Stimulated activated CD4-positive, alpha-beta T cell treated with anti-CD3 and anti-CD28 coated beads, Interleukin-15, amount 100 ng/mL, for 24 hours (primary cell): ENCODE data around the gene RPL35.

Source experiments
- DNase-seq: peaks from one replicate; pipeline ENCODE4 v3.0.0-alpha.2; 2020

The RPL35 gene

GRCh38 chr9:124814164-124814535 lies 47.6 kb downstream of the RPL35 start:
- DNase-seq: no peak

DNA sequence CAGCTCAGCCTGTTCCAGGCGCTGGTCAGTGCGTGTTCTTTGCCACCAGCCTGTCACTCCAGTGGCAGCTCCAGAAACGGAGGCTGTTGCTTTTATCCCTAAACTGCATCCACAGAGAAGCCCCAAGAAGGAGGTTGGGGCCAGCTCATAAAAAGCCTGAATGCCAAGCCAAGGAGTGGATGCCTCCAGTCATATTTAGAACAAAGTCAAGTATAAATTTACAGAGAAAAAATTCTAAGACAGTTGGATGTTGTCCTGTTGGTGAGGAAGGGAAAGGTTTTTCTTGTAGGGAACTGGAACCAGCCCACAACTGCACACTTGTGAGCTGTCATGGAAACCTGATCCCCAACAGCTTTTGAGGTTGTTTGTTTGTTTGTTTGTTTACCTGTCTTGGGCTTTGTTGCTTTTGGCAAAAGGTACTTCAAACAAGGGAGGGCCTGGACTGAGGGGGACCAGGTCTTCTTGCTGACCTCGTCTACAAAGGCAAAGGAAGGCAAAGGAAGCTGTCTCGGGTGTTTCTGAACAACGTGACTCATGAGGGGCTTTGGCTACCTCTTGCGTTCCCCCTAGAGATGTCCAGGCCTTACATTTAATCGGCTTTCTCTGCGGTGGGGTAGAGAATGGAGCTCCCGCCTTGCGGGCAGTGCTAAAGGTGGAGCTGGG lies 48.1 kb downstream of the RPL35 start:
- no peak for DNase-seq

DNA sequence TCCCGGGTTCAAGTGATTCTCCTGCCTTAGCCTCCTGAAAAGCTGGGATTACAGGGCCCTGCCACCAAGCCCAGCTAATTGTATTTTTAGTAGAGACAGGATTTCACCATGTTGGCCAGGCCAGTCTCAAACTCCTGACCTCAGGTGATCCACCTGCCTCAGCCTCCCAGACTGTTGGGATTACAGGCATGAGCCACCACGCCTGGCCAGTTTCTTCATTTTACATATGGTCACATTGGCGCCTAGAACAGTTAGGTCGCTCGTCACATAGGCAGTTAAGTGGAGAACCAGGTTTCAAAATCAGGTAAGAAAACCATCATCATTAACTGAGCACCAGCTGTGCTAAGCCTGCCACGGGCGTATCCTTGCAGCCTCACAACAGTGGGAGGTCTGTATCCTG lies 48.7 kb downstream of the RPL35 start:
- no peak for DNase-seq

DNA sequence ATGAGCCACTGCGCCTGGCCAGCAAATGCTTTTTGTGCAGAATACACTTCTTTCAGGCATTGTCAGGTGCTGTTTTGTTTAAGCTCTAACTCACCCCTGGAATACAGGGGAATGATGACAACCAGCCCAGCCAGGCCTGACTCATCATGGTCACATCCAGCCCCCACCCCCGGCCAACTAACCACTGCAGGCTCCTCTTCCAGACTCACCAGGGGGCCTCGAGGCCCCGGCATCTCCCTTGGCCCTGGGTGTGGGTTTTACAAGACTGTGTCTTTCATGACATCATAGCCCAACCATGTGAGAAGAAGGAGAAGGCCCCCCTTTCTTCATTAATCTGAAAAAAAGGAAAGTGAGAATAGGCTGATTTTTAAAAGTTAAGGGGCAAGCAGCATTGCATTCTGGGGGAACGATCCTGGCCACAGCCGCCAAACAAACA lies 49.3 kb downstream of the RPL35 start:
- DNase-seq: peak; percentile 16

GRCh38 chr9:124810663-124811355 lies 50.9 kb downstream of the RPL35 start:
- no peak for DNase-seq

DNA sequence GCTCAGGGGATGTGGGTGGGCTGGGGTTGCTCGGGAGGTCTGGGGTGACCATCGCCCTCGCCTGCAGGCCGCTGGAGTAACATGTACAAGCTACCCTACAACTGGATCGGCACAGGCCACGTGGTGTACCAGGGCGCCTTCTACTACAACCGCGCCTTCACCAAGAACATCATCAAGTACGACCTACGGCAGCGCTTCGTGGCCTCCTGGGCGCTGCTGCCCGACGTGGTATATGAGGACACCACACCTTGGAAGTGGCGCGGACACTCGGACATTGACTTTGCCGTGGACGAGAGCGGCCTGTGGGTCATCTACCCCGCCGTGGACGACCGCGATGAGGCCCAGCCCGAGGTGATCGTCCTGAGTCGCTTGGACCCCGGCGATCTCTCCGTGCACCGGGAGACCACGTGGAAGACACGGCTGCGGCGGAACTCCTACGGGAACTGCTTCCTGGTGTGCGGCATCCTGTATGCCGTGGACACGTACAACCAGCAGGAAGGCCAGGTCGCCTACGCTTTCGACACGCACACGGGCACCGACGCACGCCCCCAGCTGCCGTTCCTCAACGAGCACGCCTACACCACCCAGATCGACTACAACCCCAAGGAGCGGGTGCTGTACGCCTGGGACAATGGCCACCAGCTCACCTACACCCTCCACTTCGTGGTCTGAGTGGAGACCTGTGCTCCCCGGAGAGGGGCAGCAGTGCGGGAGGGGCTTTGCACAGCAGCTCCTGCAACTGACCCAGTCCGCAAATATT lies 51.8 kb downstream of the RPL35 start:
- DNase-seq: no peak

DNA sequence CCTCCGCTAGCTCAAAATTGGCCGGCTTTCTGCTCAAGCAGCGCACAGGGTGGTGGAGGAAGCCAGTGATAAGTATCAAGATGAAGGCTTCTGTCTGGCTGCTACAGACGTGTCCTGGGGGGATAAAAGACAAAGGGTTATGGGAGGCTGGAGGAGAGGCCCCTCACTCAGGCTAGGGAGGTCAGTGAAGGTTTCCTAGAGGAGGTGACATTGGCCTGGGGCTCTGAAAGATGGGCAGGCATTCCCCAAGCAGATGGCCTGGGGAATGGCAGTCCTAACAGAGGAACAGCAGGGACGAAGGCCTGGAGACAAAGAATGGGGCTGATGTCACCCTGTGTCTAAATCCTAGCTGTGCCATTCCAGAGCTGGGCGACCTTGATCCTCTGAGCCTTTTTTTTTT lies 52.5 kb downstream of the RPL35 start:
- no peak for DNase-seq

GRCh38 chr9:124808246-124808956 lies 53.4 kb downstream of the RPL35 start:
- no peak for DNase-seq
